ENCODE measurements around the gene ACKR3. TPM values are rescaled to one million over a fixed set of nuclear protein-coding genes. Genes with fewer than 3 reads are reported as not detected.
A peak's percentile ranks its signal among the peaks of the same experiment; 100 is the strongest.

Gene ACKR3
- polyA plus RNA-seq, 2 of the 4 experiments (the other 2 are of a cell fraction), result 21.3 to 33.2 TPM

GRCh38 chr2:236573066-236573929 is 3.7 kb downstream of the ACKR3 start:
- TF ChIP-seq, protein P1, sequence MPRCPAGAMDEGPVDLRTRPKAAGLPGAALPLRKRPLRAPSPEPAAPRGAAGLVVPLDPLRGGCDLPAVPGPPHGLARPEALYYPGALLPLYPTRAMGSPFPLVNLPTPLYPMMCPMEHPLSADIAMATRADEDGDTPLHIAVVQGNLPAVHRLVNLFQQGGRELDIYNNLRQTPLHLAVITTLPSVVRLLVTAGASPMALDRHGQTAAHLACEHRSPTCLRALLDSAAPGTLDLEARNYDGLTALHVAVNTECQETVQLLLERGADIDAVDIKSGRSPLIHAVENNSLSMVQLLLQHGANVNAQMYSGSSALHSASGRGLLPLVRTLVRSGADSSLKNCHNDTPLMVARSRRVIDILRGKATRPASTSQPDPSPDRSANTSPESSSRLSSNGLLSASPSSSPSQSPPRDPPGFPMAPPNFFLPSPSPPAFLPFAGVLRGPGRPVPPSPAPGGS (IDR thresholded peaks at IDR 0.05), result no peak
- TF ChIP-seq MYC (IDR thresholded peaks at IDR 0.05; ENCODE audit: borderline replicate concordance, low read length) (no peak), HOXA7 (CRISPR knock-in tag; IDR thresholded peaks at IDR 0.05) (no peak), HEYL (CRISPR knock-in tag; IDR thresholded peaks at IDR 0.05) (no peak), JUNB (IDR thresholded peaks at IDR 0.05) (no peak), CHD2 (IDR thresholded peaks at IDR 0.05; ENCODE audit: low read length, partially characterized antibody) (no peak), RARB (CRISPR knock-in tag; IDR thresholded peaks at IDR 0.05) (no peak), GATA3 (IDR thresholded peaks at IDR 0.05; ENCODE audit: borderline replicate concordance) (no peak), RFX5 (IDR thresholded peaks at IDR 0.05) (no peak), EHF (CRISPR knock-in tag; IDR thresholded peaks at IDR 0.05) (no peak), ESRRA (IDR thresholded peaks at IDR 0.05; ENCODE audit: borderline replicate concordance, low read length) (no peak)
- Histone ChIP-seq H3K4me2 (peak overlapping the region; percentile 73; the same call in 1 of the 3 replicates), H3K4me3 (no peak overlapping the region), H3K27ac (peak overlapping the region in 1 of 2 experiments; percentile 24; a peak in 1 of 6 replicates), H3K9me3 (no peaks in the 10 kb centered on the region), H3K4me1 (peaks cover 6% of the 10 kb centered on the region; the same call in 1 of the 3 replicates)
- FAIRE-seq, result no peak
- POLR2A ChIA-PET, result no interaction called here
- DNase-seq (ENCODE audit: low read depth in 1 of 2, low spot score in 1 of 2), result no peak
- ATAC-seq, result no peak
- WGBS (ENCODE audit: missing lambda C conversion rate), result 64% methylated on average over 12 of the region's 12 CpGs
- CTCF ChIA-PET, result interaction anchor here (1.5 kb wide), 1 partner anchor 454 kb away, joined by 5 read pairs; no protein-coding TSS in a partner anchor

- no peak for TF ChIP-seq MYC (IDR thresholded peaks at IDR 0.05; ENCODE audit: borderline replicate concordance, low read length)
- TF ChIP-seq CBX8 (IDR thresholded peaks at IDR 0.05), result no peak
- no peak for TF ChIP-seq JUN (IDR thresholded peaks at IDR 0.05)
- TF ChIP-seq, protein P2, sequence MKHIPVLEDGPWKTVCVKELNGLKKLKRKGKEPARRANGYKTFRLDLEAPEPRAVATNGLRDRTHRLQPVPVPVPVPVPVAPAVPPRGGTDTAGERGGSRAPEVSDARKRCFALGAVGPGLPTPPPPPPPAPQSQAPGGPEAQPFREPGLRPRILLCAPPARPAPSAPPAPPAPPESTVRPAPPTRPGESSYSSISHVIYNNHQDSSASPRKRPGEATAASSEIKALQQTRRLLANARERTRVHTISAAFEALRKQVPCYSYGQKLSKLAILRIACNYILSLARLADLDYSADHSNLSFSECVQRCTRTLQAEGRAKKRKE (CRISPR knock-in tag; IDR thresholded peaks at IDR 0.05; ENCODE audit: low read depth), result no peak
- TF ChIP-seq RNF2 (IDR thresholded peaks at IDR 0.05; ENCODE audit: borderline replicate concordance, low read depth), result no peak
- TF ChIP-seq RARB (CRISPR knock-in tag; IDR thresholded peaks at IDR 0.05), result no peak
- TF ChIP-seq FOXS1 (CRISPR knock-in tag; IDR thresholded peaks at IDR 0.05), result no peak
- no peak for TF ChIP-seq EP300 (IDR thresholded peaks at IDR 0.05)
- no peak for TF ChIP-seq FOSB (CRISPR knock-in tag; IDR thresholded peaks at IDR 0.05)
- TF ChIP-seq, protein P3, sequence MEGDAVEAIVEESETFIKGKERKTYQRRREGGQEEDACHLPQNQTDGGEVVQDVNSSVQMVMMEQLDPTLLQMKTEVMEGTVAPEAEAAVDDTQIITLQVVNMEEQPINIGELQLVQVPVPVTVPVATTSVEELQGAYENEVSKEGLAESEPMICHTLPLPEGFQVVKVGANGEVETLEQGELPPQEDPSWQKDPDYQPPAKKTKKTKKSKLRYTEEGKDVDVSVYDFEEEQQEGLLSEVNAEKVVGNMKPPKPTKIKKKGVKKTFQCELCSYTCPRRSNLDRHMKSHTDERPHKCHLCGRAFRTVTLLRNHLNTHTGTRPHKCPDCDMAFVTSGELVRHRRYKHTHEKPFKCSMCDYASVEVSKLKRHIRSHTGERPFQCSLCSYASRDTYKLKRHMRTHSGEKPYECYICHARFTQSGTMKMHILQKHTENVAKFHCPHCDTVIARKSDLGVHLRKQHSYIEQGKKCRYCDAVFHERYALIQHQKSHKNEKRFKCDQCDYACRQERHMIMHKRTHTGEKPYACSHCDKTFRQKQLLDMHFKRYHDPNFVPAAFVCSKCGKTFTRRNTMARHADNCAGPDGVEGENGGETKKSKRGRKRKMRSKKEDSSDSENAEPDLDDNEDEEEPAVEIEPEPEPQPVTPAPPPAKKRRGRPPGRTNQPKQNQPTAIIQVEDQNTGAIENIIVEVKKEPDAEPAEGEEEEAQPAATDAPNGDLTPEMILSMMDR (IDR thresholded peaks at IDR 0.05), result no peak
- no peak for TF ChIP-seq MAZ (IDR thresholded peaks at IDR 0.05; ENCODE audit: borderline replicate concordance, low read depth, low read length)
- no peak for TF ChIP-seq CHD2 (IDR thresholded peaks at IDR 0.05; ENCODE audit: low read length, partially characterized antibody)
- TF ChIP-seq ZC3H11A (IDR thresholded peaks at IDR 0.05), result no peak
- TF ChIP-seq SMC3 (IDR thresholded peaks at IDR 0.05), result no peak
- TF ChIP-seq SREBF2 (IDR thresholded peaks at IDR 0.05), result no peak
- no peak for TF ChIP-seq HOXB13 (CRISPR knock-in tag; IDR thresholded peaks at IDR 0.05; ENCODE audit: low read depth)
- TF ChIP-seq RCOR1 (IDR thresholded peaks at IDR 0.05; ENCODE audit: low read depth, low read length), result no peak
- TF ChIP-seq CEBPB (IDR thresholded peaks at IDR 0.05), result no peak
- FAIRE-seq (no peak), ATAC-seq (no peak), DNase-seq (ENCODE audit: low read depth in 1 of 2, low spot score in 1 of 2) (no peak)
- CTCF ChIA-PET, result interaction anchor here (0.7 to 1.5 kb wide), 2 partner anchors 221 to 453 kb away, joined by 3 to 5 read pairs; no protein-coding TSS in a partner anchor
- Histone ChIP-seq H3K4me2 (no peak overlapping the region), H3K4me1 (peaks cover 5% of the 10 kb centered on the region; the same call in 1 of the 3 replicates), H3K27ac (peak overlapping the region in 1 of 2 experiments; percentile 24; a peak in 1 of 6 replicates), H3K4me3 (no peak overlapping the region), H3K9me3 (no peaks in the 10 kb centered on the region)
- 75% methylated on average over 13 of the region's 14 CpGs for WGBS (ENCODE audit: missing lambda C conversion rate)
- POLR2A ChIA-PET, result no interaction called here
These were observed 4.4 kb downstream of the ACKR3 start for GRCh38 chr2:236574000-236574399.
